GM12891 (cell line): ENCODE measurements around the gene DNM3.

Experiments
- PAX5 ChIP-seq: IDR thresholded peaks from 2 replicates; pipeline ENCODE4 v1.6.1; 2011; ENCODE audit warnings: low read length, moderate library complexity, mild to moderate bottlenecking; ENCODE audit not compliant: insufficient read depth, severe bottlenecking
- POLR2A ChIP-seq: IDR thresholded peaks from 2 replicates; pipeline ENCODE4 v1.6.1; 2011; ENCODE audit warnings: low read depth, low read length, control low read depth
- POLR2AphosphoS5 ChIP-seq: IDR thresholded peaks from 2 replicates; pipeline ENCODE4 v1.6.1; 2011; ENCODE audit warnings: low read depth, low read length, control low read depth
- POU2F2 ChIP-seq: IDR thresholded peaks from 2 replicates; pipeline ENCODE4 v1.6.1; 2011; ENCODE audit warnings: low read depth, mild to moderate bottlenecking, control low read depth, low read length, moderate library complexity
- SPI1 ChIP-seq: IDR thresholded peaks from 2 replicates; pipeline ENCODE4 v1.6.1; 2011; ENCODE audit warnings: low read depth, low read length, control low read depth
- TAF1 ChIP-seq: IDR thresholded peaks from 2 replicates; pipeline ENCODE4 v1.6.1; 2011; ENCODE audit warnings: low read depth, low read length, control low read depth

- TF ChIP-seq POLR2A (no peak), POLR2AphosphoS5 (no peak), POU2F2 (no peak), SPI1 (no peak), PAX5 (no peak), TAF1 (no peak)
Observed at GRCh38 chr1:171985639-171986038, 144.3 kb downstream of the DNM3 start.
